ENCODE data around the gene WRAP53. TPM values are rescaled to one million over a fixed set of nuclear protein-coding genes. Genes with fewer than 3 reads are reported as not detected.

The WRAP53 gene
- total and polyA plus RNA-seq, 10 donors: 8.5 to 21.8 (median 9.8) TPM

DNA sequence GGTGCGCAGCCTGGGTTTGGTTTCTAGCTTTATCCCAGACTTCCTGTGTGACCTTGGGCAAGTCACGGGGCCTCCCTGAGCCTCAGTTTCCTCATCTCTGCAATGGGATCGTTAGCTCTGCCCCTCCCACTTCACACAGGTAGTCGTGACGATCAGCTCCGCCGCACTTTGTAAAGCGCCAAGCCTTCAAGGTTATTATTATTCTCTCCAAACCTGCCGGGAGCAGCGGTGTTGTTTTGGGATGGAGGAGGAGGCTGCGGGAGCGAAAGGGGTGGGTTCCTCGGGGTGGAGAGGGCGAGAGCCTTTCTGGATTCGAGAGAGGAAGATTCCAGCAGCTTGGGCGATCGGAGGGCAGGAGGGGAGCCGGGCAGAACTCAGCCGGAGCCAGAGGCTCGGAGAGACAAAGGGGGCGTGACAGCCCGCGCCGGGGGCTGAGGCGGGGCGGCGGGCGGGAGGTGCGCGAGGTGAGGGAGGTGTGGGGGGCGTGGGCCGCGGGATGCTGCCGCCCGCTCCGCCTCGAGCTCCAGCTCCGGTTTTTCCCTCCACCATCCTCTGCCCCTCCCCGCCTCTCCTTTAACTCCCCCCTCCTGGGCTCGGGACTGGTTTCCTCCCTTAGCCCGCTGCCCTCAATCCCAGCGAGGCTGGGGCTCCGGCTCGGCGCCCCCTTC, 16.5 kb downstream of the WRAP53 start, which contains the start of gene EFNB3:
EFNB3 (plus strand) TSS at position 602 of the 668 bp plus-strand sequence. CDS start 397 bp downstream, outside the sequence.
- no peak within 1 kb of the TSS for H3K27ac ChIP-seq
- WGBS, 5 donors: 2 to 3% (median 3%) methylated on average over 26 to 40 of the region's 45 CpGs
- DNase-seq: peak; percentile 57
- H3K4me1 ChIP-seq: peaks cover 7 to 36% (median 18%) of the 10 kb centered on the region in 6 donors
- peaks cover 5 to 76% (median 31%) of the 10 kb centered on the region in 7 donors for H3K27me3 ChIP-seq (replicated peaks in 1 of 7)
- intact Hi-C loops (cut with DNase I; ENCODE audit: low total_unique reads): no loop called here
- H3K4me3 ChIP-seq: peak within 1 kb of the TSS in 7 of 8 donors; percentile 3 to 57 (median 19)
- H3K9me3 ChIP-seq: no peaks in the 10 kb centered on the region
- peaks cover 0 to 42% (median 23%) of the 10 kb centered on the region in 6 donors for H3K36me3 ChIP-seq
- TF ChIP-seq POLR2AphosphoS5 (IDR thresholded peaks at IDR 0.05) (no peak), CTCF (IDR thresholded peaks at IDR 0.05 in 8 of 11, conservative IDR thresholded peaks at IDR 0.05 in 3 of 11) (no peak), POLR2A (IDR thresholded peaks at IDR 0.05) (no peak)

DNA sequence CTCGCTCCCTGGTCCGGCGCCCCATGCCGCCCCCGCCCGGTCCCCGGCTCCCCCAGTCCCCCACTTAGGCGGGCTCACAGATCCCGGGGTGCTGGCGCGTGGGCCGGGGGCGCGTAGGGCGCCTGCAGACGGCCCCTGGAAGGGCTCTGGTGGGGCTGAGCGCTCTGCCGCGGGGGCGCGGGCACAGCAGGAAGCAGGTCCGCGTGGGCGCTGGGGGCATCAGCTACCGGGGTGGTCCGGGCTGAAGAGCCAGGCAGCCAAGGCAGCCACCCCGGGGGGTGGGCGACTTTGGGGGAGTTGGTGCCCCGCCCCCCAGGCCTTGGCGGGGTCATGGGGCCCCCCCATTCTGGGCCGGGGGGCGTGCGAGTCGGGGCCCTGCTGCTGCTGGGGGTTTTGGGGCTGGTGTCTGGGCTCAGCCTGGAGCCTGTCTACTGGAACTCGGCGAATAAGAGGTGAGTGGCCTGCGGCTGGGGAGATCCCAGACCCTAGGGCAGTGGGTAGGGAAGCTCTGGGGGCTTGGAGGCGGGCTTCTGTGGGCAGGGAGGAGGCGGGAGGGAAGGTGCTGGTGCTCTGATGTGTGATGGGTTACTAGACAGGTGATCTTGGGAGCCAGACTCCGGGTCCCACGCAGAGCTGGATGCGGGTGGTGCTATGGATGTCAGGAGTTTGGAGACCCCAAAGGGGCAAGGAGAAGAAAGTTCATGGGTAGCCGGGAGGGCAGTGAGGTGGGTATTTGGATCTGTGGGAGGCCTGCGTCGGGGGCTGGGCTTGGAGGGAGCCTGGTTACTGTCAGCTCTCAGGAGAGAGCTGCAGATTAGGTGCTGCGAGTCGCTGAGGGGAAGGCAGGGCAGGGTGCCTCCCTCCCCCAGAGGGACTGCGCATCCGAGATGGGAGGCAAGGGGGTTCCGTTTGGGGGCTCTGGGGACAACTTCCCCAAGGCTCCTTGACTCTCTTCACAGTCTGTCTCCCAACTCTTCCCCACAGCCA, 17.3 kb downstream of the WRAP53 start:
- no peak overlapping the region for H3K27ac ChIP-seq
- WGBS, 5 donors: 5 to 8% (median 8%) methylated on average over 36 to 50 of the region's 50 CpGs
- peaks cover 5 to 76% (median 31%) of the 10 kb centered on the region in 7 donors for H3K27me3 ChIP-seq (replicated peaks in 1 of 7)
- H3K36me3 ChIP-seq: peaks cover 0 to 34% (median 23%) of the 10 kb centered on the region in 6 donors
- peaks cover 7 to 43% (median 20%) of the 10 kb centered on the region in 6 donors for H3K4me1 ChIP-seq
- H3K4me3 ChIP-seq: peak overlapping the region in 7 of 8 donors; percentile 3 to 57 (median 19)
- DNase-seq: peak; percentile 53
- intact Hi-C loops (cut with DNase I; ENCODE audit: low total_unique reads): no loop called here
- no peaks in the 10 kb centered on the region for H3K9me3 ChIP-seq
- TF ChIP-seq POLR2A (IDR thresholded peaks at IDR 0.05) (no peak), POLR2AphosphoS5 (IDR thresholded peaks at IDR 0.05) (no peak), CTCF (IDR thresholded peaks at IDR 0.05 in 8 of 11, conservative IDR thresholded peaks at IDR 0.05 in 3 of 11) (no peak)

GRCh38 chr17:7706631-7707354, 18.5 kb downstream of the WRAP53 start:
- 82 to 94% (median 86%) methylated on average over 3 of the region's 3 CpGs for WGBS, 5 donors
- intact Hi-C loops (cut with DNase I; ENCODE audit: low total_unique reads): no loop called here

More at GRCh38 chr17:7706631-7707354, 18.5 kb downstream of the WRAP53 start:
- Histone ChIP-seq H3K27ac (no peak overlapping the region), H3K36me3 (peaks cover 0 to 21% (median 14%) of the 10 kb centered on the region in 6 donors), H3K9me3 (no peaks in the 10 kb centered on the region), H3K4me1 (peaks cover 7 to 39% (median 22%) of the 10 kb centered on the region in 6 donors), H3K27me3 (replicated peaks in 1 of 7) (peaks cover 5 to 84% (median 31%) of the 10 kb centered on the region in 7 donors), H3K4me3 (no peak overlapping the region)
- no peak for TF ChIP-seq POLR2A (IDR thresholded peaks at IDR 0.05)
- TF ChIP-seq CTCF (IDR thresholded peaks at IDR 0.05 in 8 of 11, conservative IDR thresholded peaks at IDR 0.05 in 3 of 11): no peak
- no peak for TF ChIP-seq POLR2AphosphoS5 (IDR thresholded peaks at IDR 0.05)
- no peak for DNase-seq
